Measurements from ENCODE around the gene ADCY9. TPM values are rescaled to one million over a fixed set of nuclear protein-coding genes. Genes with fewer than 3 reads are reported as not detected.

Gene ADCY9
- total and polyA plus RNA-seq, 2 donors (not counting 1 experiment from before 2014, with no cell fraction given): 1.7 to 2.1 TPM

DNA sequence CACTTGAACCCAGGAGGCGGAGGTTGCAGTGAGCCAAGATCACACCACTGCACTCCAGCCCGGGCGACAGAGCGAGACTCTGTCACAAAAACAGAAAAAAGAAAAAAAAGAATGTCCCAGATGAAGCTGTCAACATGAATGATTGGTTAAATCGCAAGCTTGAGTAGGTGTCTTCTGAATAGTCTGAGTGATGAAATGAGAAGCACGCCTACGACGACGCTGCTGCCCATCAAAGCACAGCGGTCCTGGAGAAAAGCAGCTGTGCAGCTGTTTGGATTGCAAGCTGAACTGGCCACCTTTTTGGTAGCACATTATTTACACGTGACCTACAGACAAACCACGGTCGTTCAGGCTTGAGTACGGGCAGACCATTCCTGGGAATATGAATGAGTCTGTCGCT is 12.5 kb downstream of the ADCY9 start:
- Histone ChIP-seq H3K4me3 (ENCODE audit: control extremely low read depth in 1 of 5, extremely low read depth in 1 of 5, insufficient read depth in 1 of 5, low read depth in 2 of 5, low read length in 4 of 5) (no peak overlapping the region), H3K4me1 (ENCODE audit: control insufficient read depth in 2 of 2, insufficient read depth in 2 of 2, low read length in 2 of 2) (no peaks in the 10 kb centered on the region), H4K20me1 (ENCODE audit: control insufficient read depth, insufficient read depth, low read length, poor library complexity, severe bottlenecking) (no peaks in the 10 kb centered on the region), H3K36me3 (replicated peaks in 1 of 2; ENCODE audit: control extremely low read depth in 1 of 2, control insufficient read depth in 1 of 2, extremely low read depth in 1 of 2, insufficient read depth in 2 of 2, low read length in 1 of 2) (no peaks in the 10 kb centered on the region), H3K4me2 (replicated peaks; ENCODE audit: low read depth, low read length, poor library complexity, severe bottlenecking) (no peak overlapping the region), H3K27me3 (replicated peaks in 1 of 4; ENCODE audit: control extremely low read depth in 1 of 4, control insufficient read depth in 3 of 4, insufficient read depth in 4 of 4, low read length in 3 of 4) (no peaks in the 10 kb centered on the region), H3K79me2 (ENCODE audit: control insufficient read depth, insufficient read depth, low read length) (no peaks in the 10 kb centered on the region), H2AFZ (ENCODE audit: insufficient read depth, low read depth, low read length, poor library complexity, severe bottlenecking) (no peak overlapping the region), H3K27ac (ENCODE audit: low read length in 2 of 2) (no peak overlapping the region), H3K9ac (ENCODE audit: low read length) (no peak overlapping the region), H3K9me3 (ENCODE audit: control extremely low read depth in 1 of 3, control insufficient read depth in 2 of 3, insufficient read depth in 1 of 3, low read length in 2 of 3) (no peaks in the 10 kb centered on the region)
- intact Hi-C loops (cut with micrococcal nuclease): no loop called here
- TF ChIP-seq, protein P1, sequence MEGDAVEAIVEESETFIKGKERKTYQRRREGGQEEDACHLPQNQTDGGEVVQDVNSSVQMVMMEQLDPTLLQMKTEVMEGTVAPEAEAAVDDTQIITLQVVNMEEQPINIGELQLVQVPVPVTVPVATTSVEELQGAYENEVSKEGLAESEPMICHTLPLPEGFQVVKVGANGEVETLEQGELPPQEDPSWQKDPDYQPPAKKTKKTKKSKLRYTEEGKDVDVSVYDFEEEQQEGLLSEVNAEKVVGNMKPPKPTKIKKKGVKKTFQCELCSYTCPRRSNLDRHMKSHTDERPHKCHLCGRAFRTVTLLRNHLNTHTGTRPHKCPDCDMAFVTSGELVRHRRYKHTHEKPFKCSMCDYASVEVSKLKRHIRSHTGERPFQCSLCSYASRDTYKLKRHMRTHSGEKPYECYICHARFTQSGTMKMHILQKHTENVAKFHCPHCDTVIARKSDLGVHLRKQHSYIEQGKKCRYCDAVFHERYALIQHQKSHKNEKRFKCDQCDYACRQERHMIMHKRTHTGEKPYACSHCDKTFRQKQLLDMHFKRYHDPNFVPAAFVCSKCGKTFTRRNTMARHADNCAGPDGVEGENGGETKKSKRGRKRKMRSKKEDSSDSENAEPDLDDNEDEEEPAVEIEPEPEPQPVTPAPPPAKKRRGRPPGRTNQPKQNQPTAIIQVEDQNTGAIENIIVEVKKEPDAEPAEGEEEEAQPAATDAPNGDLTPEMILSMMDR (IDR thresholded peaks at IDR 0.05): no peak
- no peak for TF ChIP-seq EZH2 (IDR thresholded peaks at IDR 0.05; ENCODE audit: borderline replicate concordance, insufficient read depth, low read depth, low read length, poor library complexity, severe bottlenecking)
- no peak overlapping the region for H3K4me3 Mint-ChIP-seq
- ChIA-PET POLR2A (interaction anchor here (0.6 kb wide), 1 partner anchor 22 kb away, joined by 3 read pairs; no protein-coding TSS in a partner anchor), CTCF (interaction anchor here (1.3 kb wide), 1 partner anchor 223 kb away, joined by 3 read pairs; no protein-coding TSS in a partner anchor)
- no peak overlapping the region for H3K27ac Mint-ChIP-seq
- no peaks in the 10 kb centered on the region for H3K4me1 Mint-ChIP-seq
- ATAC-seq (ENCODE audit: low read depth) (no peak), DNase-seq (no peak)
- no peaks in the 10 kb centered on the region for H3K27me3 Mint-ChIP-seq
- WGBS (ENCODE audit: insufficient coverage): 96% methylated on average over 14 of the region's 15 CpGs
- H3K9me3 Mint-ChIP-seq (ENCODE audit: insufficient read depth): no peaks in the 10 kb centered on the region

DNA sequence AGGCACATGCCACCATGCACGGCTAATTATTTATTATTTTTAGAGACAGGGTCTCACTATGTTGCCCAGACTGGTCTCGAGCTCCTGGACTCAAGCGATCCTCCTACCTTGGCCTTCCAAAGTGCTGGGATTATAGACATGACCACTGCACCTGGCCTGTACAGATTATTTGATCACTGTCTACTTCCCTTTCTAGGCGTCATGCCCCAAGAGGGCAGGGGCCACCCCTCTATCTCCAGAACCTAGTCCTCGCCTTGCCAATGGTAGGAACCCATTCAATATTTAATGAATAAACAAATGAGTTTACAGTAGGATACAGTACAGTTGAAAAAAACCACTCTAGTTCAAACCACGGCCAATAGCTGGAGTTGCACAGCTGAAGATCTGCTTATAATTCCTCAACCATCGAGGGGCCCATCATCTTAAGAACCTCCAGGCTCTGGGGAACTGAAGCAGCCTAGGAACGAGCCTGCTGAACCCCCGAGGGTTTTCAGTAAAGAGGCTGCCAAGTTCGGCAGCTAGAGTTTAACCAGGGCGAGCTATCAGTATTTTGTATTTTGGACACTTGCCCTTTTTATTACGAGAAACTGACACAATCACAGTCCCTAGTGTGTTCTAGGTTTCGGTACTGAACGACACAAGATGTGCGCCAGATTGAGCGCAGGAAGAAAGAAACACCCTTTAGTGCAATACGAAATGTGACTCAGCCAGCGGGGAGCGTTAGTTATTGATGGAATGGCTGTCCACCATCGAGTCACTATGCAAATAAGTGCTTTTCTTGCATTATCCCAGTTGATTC is 14.6 kb downstream of the ADCY9 start:
- Histone ChIP-seq H3K4me1 (ENCODE audit: control insufficient read depth in 2 of 2, insufficient read depth in 2 of 2, low read length in 2 of 2) (no peaks in the 10 kb centered on the region), H3K9ac (ENCODE audit: low read length) (no peak overlapping the region), H3K79me2 (ENCODE audit: control insufficient read depth, insufficient read depth, low read length) (no peaks in the 10 kb centered on the region), H4K20me1 (ENCODE audit: control insufficient read depth, insufficient read depth, low read length, poor library complexity, severe bottlenecking) (no peaks in the 10 kb centered on the region), H3K4me2 (replicated peaks; ENCODE audit: low read depth, low read length, poor library complexity, severe bottlenecking) (no peak overlapping the region), H3K4me3 (ENCODE audit: control extremely low read depth in 1 of 5, extremely low read depth in 1 of 5, insufficient read depth in 1 of 5, low read depth in 2 of 5, low read length in 4 of 5) (no peak overlapping the region), H3K9me3 (ENCODE audit: control extremely low read depth in 1 of 3, control insufficient read depth in 2 of 3, insufficient read depth in 1 of 3, low read length in 2 of 3) (no peaks in the 10 kb centered on the region), H2AFZ (ENCODE audit: insufficient read depth, low read depth, low read length, poor library complexity, severe bottlenecking) (no peak overlapping the region), H3K36me3 (replicated peaks in 1 of 2; ENCODE audit: control extremely low read depth in 1 of 2, control insufficient read depth in 1 of 2, extremely low read depth in 1 of 2, insufficient read depth in 2 of 2, low read length in 1 of 2) (no peaks in the 10 kb centered on the region), H3K27ac (ENCODE audit: low read length in 2 of 2) (no peak overlapping the region), H3K27me3 (replicated peaks in 1 of 4; ENCODE audit: control extremely low read depth in 1 of 4, control insufficient read depth in 3 of 4, insufficient read depth in 4 of 4, low read length in 3 of 4) (no peaks in the 10 kb centered on the region)
- intact Hi-C loops (cut with micrococcal nuclease): no loop called here
- no peak overlapping the region for H3K4me3 Mint-ChIP-seq
- H3K9me3 Mint-ChIP-seq (ENCODE audit: insufficient read depth): no peaks in the 10 kb centered on the region
- no peak for DNase-seq
- 92% methylated on average over 17 of the region's 20 CpGs for WGBS (ENCODE audit: insufficient coverage)
- ChIA-PET CTCF (no interaction called here), POLR2A (no interaction called here)
- no peak overlapping the region for H3K27ac Mint-ChIP-seq
- TF ChIP-seq, protein P1 (IDR thresholded peaks at IDR 0.05): no peak
- no peak for TF ChIP-seq EZH2 (IDR thresholded peaks at IDR 0.05; ENCODE audit: borderline replicate concordance, insufficient read depth, low read depth, low read length, poor library complexity, severe bottlenecking)
- ATAC-seq (ENCODE audit: low read depth): no peak
- H3K4me1 Mint-ChIP-seq: no peaks in the 10 kb centered on the region
- H3K27me3 Mint-ChIP-seq: no peaks in the 10 kb centered on the region

All from B cell (primary cell).